Sigmoid colon (tissue), 7 donors: ENCODE measurements around the gene PIWIL4. TPM values are rescaled to one million over a fixed set of nuclear protein-coding genes. Genes with fewer than 3 reads are reported as not detected.
A peak's percentile ranks its signal among the peaks of the same experiment; 100 is the strongest.

Experiments used
- DNase-seq: peaks from one replicate; pipeline ENCODE4 v3.0.0-alpha.2; 2019
- H3K27ac ChIP-seq, 4 donors: fragments of 200-600 bp; sonication (generic); one replicate each; pipeline ENCODE4 v1.5.1; 2016 to 2019; ENCODE audit warnings: mild to moderate bottlenecking in 1 of 4
- H3K27me3 ChIP-seq, 3 donors: fragments of 200-600 bp; sonication (generic); one replicate each; pipeline ENCODE4 v1.5.1; 2019; ENCODE audit warnings: mild to moderate bottlenecking in 1 of 3
- H3K36me3 ChIP-seq, 4 donors: fragments of 200-600 bp; sonication (generic); one replicate each; pipeline ENCODE4 v1.5.1; 2016 to 2019
- H3K4me1 ChIP-seq, 4 donors: fragments of 200-600 bp; sonication (generic); one replicate each; pipeline ENCODE4 v1.5.1; 2017 to 2019
- H3K4me3 ChIP-seq, 4 donors: fragments of 200-600 bp; sonication (generic); one replicate each; pipeline ENCODE4 v1.5.1; 2017 to 2019; ENCODE audit warnings: mild to moderate bottlenecking in 2 of 4, moderate library complexity in 1 of 4
- H3K9me3 ChIP-seq, 4 donors: fragments of 200-600 bp in 3 of 4; sonication (generic) in 3 of 4; one replicate each; pipeline versions ENCODE4 v1.5.1 to v1.6.1; 2013 to 2019
- EP300 ChIP-seq, 4 donors: sonication (generic); formaldehyde crosslinking; IDR thresholded peaks; one replicate each; pipeline ENCODE4 v1.6.1; 2017; ENCODE audit warnings: antibody characterized with exemption in 4 of 4
- POLR2A ChIP-seq, 2 donors: fragments of 450-650 bp; IDR thresholded peaks; one replicate each; pipeline ENCODE4 v1.6.1; 2016; ENCODE audit warnings: antibody characterized with exemption in 2 of 2, mild to moderate bottlenecking in 2 of 2, moderate library complexity in 2 of 2
- POLR2AphosphoS5 ChIP-seq, 4 donors: sonication (generic); formaldehyde crosslinking; IDR thresholded peaks; one replicate each; pipeline ENCODE4 v1.6.1; 2017; ENCODE audit warnings: antibody characterized with exemption in 4 of 4
- WGBS, 2 donors: extraction: QIAGEN DNeasy Blood & Tissue Kit; methylation state at CpG; one replicate each; pipeline ENCODE4 v1.1.7; 2013; 5-methylcytosine and 5-hydroxymethylcytosine counted together
- intact Hi-C: fragments of 100-400 bp; cut with DNase I; formaldehyde crosslinking; loops from one replicate; pipeline ENCODE4 v1.15.1; 2023
- polyA plus RNA-seq, 3 donors: library from polyadenylated mRNA; stranded (reverse); fragments of 200-250 nt; gene quantifications; one replicate each; pipeline ENCODE4 v1.2.3, GENCODE V29; 2013
- total RNA-seq, 4 donors: library from RNA; depleted of rRNA; stranded (reverse); fragments of >200 nt; gene quantifications; one replicate each; pipeline ENCODE4 v1.1.0, GENCODE V29; 2016
- TF ChIP-seq, protein P1 (sequence below), 4 experiments: fragments of 450-650 bp in 3 of 4; fragments of 200-600 bp in 1 of 4; IDR thresholded peaks; one replicate each; pipeline ENCODE4 v1.5.1; 2016 to 2019; ENCODE audit warnings: antibody characterized with exemption in 4 of 4, mild to moderate bottlenecking in 3 of 4, moderate library complexity in 2 of 4
- donor health status: healthy with polysubstance abuse.
- donor health status: Bipolar disorder and iron deficiency.
- donor health status: healthy.

PIWIL4 gene
- total and polyA plus RNA-seq, 7 donors: 3.5 to 8.1 (median 4.3) TPM

GRCh38 chr11:94533696-94534630 lies 33.2 kb upstream of the PIWIL4 start:
- intact Hi-C loops: no loop called here
- Histone ChIP-seq H3K27me3 (peaks cover 0 to 5% (median 0%) of the 10 kb centered on the region in 3 donors), H3K27ac (peak overlapping the region in 2 of 4 donors; percentile 23 to 30), H3K4me1 (no peaks in the 10 kb centered on the region), H3K9me3 (no peaks in the 10 kb centered on the region), H3K4me3 (no peak overlapping the region), H3K36me3 (no peaks in the 10 kb centered on the region)
- TF ChIP-seq EP300 (IDR thresholded peaks at IDR 0.05) (no peak), POLR2AphosphoS5 (IDR thresholded peaks at IDR 0.05) (no peak), POLR2A (IDR thresholded peaks at IDR 0.05) (no peak)
- TF ChIP-seq, protein P1, sequence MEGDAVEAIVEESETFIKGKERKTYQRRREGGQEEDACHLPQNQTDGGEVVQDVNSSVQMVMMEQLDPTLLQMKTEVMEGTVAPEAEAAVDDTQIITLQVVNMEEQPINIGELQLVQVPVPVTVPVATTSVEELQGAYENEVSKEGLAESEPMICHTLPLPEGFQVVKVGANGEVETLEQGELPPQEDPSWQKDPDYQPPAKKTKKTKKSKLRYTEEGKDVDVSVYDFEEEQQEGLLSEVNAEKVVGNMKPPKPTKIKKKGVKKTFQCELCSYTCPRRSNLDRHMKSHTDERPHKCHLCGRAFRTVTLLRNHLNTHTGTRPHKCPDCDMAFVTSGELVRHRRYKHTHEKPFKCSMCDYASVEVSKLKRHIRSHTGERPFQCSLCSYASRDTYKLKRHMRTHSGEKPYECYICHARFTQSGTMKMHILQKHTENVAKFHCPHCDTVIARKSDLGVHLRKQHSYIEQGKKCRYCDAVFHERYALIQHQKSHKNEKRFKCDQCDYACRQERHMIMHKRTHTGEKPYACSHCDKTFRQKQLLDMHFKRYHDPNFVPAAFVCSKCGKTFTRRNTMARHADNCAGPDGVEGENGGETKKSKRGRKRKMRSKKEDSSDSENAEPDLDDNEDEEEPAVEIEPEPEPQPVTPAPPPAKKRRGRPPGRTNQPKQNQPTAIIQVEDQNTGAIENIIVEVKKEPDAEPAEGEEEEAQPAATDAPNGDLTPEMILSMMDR (IDR thresholded peaks at IDR 0.05): no peak
- no peak for DNase-seq
- 77 to 78% methylated on average over 6 of the region's 6 CpGs for WGBS, 2 donors

DNA sequence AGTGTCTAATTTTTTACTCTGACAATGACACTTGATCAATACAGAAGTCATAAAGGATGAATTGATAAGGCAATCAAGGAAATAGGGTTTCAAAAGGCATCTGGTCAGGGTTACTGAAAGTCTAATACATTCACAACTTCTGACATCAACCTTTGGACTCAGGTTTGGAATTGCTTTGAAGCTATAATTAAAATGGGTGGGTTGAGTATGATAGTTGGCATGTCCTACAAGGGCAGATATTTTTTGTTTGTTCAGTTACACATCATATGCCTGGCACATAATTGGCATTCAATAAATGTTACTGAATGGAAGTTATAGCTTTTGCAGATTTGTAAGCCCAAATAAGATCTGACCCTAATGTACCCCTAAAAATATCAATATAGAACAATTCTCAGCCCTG lies 30.8 kb upstream of the PIWIL4 start:
- Histone ChIP-seq H3K4me3 (no peak overlapping the region), H3K27ac (no peak overlapping the region), H3K27me3 (peaks cover 0 to 5% (median 0%) of the 10 kb centered on the region in 3 donors), H3K9me3 (no peaks in the 10 kb centered on the region), H3K36me3 (no peaks in the 10 kb centered on the region), H3K4me1 (no peaks in the 10 kb centered on the region)
- no peak for DNase-seq
- TF ChIP-seq POLR2AphosphoS5 (IDR thresholded peaks at IDR 0.05): no peak
- TF ChIP-seq, protein P1 (IDR thresholded peaks at IDR 0.05): no peak
- no peak for TF ChIP-seq POLR2A (IDR thresholded peaks at IDR 0.05)
- TF ChIP-seq EP300 (IDR thresholded peaks at IDR 0.05): no peak
- intact Hi-C loops: no loop called here

GRCh38 chr11:94537031-94537600 lies 30.1 kb upstream of the PIWIL4 start:
- no peak for DNase-seq
- Histone ChIP-seq H3K9me3 (no peaks in the 10 kb centered on the region), H3K4me1 (no peaks in the 10 kb centered on the region), H3K36me3 (no peaks in the 10 kb centered on the region), H3K27me3 (peaks cover 0 to 5% (median 0%) of the 10 kb centered on the region in 3 donors), H3K4me3 (no peak overlapping the region), H3K27ac (no peak overlapping the region)
- WGBS, 2 donors: 11 to 58% methylated on average over 3 of the region's 3 CpGs
- TF ChIP-seq EP300 (IDR thresholded peaks at IDR 0.05) (no peak), POLR2AphosphoS5 (IDR thresholded peaks at IDR 0.05) (no peak), POLR2A (IDR thresholded peaks at IDR 0.05) (no peak)
- TF ChIP-seq, protein P1 (IDR thresholded peaks at IDR 0.05): no peak
- intact Hi-C loops: no loop called here

DNA sequence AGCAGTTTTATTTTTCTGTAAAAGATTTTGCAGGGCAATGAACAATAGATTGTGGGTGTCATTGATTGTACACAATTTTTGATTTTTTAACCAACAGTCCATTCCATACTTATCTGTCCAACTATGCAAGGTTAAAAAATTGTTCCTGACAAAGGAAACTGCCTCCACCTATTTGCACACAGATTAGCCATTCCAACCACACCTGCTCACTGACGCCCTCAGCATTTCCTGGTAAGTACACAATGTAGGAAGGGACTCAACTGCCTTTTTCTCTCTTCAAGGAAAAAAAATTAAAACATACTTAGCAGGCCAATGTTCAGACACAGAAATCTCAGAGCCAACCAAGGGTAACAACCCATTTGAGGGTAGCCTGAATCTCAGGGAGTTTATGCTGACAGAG lies 27.7 kb upstream of the PIWIL4 start:
- no peak for DNase-seq
- Histone ChIP-seq H3K4me1 (peaks cover 0 to 11% (median 7%) of the 10 kb centered on the region in 4 donors), H3K9me3 (no peaks in the 10 kb centered on the region), H3K36me3 (no peaks in the 10 kb centered on the region), H3K4me3 (no peak overlapping the region), H3K27me3 (peaks cover 0 to 5% (median 0%) of the 10 kb centered on the region in 3 donors), H3K27ac (no peak overlapping the region)
- no peak for TF ChIP-seq POLR2AphosphoS5 (IDR thresholded peaks at IDR 0.05)
- TF ChIP-seq POLR2A (IDR thresholded peaks at IDR 0.05): peak in 1 of 2 donors; percentile 10
- 20 to 39% methylated on average over 1 of the region's 1 CpG for WGBS, 2 donors
- intact Hi-C loops: no loop called here
